GM18499 (cell line): ENCODE results near the gene HOXD11.

Experiments used
- ATAC-seq: cut with Tn5 transposase; IDR thresholded peaks from one replicate; pipeline ENCODE4 v1.9.1; 2021; ENCODE audit warnings: moderate number of reproducible peaks; ENCODE audit not compliant: insufficient read depth, unreplicated experiment

HOXD11 gene

DNA sequence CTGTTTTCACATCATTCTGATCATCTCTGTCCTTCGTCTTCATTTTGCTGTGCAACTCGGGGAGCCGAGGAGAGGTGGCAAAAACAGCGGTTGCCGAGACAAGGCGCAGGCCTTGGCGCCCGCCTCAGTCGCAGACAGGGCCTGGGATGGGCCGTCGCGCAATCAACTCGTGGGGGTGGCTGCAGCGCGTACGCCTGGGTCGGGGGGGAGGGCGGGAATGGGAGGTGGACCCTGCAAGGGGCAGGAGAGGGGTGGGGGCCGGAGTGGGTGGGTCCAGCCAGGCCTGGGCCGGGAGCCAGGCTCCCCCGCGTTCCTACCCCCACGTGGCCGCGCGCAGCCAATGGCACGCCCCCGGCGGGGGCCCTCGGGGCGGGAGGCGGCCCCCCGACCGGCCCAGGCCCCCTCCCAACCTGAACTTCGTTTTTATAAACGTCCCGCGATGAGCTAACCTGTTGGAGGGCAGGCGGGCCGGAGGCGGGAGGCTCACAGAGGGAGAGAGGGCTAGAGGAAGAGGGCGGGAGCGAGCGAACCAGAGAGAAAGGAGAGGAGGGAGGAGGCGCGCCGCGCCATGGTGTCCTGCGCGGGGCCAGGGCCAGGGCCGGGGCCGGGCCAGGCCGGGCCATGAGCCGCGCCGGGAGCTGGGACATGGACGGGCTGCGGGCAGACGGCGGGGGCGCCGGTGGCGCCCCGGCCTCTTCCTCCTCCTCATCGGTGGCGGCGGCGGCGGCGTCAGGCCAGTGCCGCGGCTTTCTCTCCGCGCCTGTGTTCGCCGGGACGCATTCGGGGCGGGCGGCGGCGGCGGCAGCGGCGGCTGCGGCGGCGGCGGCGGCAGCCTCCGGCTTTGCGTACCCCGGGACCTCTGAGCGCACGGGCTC lies 14.6 kb upstream of the HOXD11 start, which contains the start of gene HOXD13:
Gene HOXD13, plus strand, starts transcription at position 452 of the 875 bp plus-strand sequence. Its CDS starts 170 bp downstream, at position 622.
- no peak for ATAC-seq

DNA sequence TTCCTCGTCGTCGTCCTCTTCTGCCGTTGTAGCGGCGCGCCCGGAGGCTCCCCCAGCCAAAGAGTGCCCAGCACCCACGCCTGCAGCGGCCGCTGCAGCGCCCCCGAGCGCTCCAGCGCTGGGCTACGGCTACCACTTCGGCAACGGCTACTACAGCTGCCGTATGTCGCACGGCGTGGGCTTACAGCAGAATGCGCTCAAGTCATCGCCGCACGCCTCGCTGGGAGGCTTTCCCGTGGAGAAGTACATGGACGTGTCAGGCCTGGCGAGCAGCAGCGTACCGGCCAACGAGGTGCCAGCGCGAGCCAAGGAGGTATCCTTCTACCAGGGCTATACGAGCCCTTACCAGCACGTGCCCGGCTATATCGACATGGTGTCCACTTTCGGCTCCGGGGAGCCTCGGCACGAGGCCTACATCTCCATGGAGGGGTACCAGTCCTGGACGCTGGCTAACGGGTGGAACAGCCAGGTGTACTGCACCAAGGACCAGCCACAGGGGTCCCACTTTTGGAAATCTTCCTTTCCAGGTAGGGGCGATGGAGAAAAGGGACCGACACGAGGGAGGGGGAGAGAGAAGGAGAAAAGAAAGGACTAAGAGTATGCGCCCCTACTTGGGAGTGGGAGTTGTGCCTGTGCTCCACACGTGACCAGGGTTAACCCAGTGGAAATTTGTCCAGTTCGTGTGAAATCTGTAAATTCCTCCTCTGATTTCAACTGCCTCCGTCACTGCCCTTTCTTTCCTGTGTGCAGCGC lies 13.8 kb upstream of the HOXD11 start:
- ATAC-seq, result no peak

DNA sequence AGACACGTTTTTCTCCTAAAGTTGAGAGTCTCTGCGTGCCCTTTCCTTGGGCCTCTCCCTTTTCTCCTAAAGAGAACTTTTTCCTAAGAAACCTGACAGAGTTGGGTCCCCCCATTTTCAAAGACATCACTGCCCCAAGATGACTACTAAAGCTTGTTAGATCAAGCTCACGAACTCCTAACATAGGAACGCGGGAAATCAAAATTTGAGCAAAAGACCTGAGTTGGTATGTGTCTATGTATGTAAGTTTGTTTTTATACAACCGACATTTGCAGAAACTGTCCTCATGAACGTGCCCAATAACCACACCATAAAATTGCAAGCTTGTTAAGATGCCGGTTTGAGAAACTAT lies 13.2 kb upstream of the HOXD11 start:
- no peak for ATAC-seq

DNA sequence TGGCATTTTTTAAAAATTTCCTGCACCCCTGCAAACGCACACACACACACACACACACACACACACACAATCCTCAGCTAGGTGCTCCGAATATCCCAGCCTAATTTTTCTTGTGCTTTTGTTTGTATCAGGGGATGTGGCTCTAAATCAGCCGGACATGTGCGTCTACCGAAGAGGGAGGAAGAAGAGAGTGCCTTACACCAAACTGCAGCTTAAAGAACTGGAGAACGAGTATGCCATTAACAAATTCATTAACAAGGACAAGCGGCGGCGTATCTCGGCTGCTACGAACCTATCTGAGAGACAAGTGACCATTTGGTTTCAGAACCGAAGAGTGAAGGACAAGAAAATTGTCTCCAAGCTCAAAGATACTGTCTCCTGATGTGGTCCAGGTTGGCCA lies 12.7 kb upstream of the HOXD11 start:
- ATAC-seq, result no peak

DNA sequence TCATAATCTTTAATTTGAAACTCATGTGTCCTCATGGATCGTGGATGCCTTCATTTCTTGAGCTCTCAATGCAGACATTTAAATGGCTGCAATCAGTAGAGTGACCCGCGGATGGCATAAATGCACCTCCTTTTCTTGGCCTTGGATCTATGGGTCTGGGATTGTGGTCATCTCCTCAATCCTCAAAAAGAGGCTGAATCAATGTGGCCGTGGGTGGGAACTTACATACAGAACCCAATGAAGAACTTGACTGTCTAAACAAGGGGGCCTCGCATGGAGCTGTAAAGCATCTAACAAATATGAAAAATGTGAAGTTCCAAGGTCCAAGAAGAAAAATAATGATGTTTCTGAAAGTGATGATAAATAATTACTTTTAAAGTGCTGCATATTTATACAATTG lies 11.7 kb upstream of the HOXD11 start:
- ATAC-seq, result no peak

DNA sequence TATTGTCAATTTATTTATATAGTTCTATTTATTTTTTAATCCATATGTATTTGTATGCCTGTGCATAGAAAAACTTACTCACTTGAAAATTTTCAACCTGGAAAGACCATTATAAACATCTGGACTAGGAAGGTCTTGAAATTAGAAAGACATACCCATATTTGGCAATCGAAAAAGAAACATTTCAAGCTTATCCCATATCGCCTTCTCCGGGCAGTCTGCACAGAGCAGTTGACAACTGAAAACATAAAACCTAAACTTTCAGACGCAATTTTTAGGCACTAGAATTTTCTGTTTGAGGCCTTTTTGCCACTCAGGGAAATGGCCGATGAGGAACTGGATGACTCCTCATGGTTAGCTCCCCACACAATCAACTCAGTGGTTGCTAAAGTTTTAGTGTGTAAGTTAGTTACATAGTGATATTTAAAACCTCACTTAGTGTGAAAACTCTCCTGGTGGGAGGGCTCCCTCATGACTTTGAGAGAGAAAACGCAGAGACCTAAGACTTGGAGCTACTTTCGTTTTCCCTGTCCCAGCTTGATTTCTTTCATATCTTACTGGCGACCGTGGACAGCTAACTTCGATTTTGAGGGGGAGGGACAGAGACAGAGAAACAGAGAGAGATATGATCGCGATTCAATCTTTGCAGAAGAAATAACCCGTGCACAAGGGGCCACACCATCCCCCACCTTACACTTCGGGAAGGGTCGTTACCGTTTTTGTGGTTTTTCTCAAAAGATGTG lies 10.7 kb upstream of the HOXD11 start:
- no peak for ATAC-seq

DNA sequence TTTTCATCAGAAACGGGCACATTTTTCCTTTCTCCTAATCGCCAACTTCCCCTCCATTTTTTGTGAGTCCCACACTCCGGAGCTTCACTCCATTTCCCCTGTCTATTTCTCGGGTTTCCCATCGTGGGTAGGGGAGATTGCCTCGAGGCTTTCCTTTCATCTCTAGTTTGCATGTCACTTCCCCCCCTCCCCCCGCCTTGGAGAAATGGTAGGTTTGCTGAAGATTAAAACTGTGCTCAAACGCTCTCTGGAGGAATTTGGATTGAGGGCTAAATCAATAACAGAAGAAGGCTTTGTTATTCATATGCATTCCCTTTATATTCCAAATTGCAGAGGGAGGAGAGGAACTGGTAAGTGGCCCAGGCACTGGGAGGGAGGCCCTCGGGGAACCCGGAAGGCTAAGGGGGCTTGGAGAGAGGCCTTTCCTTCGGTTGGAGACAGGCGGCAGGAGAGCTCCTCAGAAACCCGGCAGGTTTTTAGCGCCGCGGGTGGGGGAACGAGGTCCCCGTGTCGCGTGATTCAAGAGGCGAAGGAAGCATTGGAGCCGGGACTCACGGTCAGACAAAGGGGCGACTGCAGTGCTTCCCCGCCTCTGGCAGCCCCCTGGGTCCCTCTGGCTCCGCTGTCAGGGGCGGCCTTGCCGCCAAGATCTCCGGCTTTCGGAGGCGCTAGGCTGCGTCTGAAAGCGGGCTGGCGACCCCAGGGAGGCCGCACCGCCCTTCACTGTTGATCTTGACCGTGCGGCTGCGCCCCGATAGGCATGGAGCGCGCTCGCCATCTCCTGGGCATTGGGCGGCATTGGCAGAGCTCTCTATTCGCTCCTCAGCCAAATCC lies 9.9 kb upstream of the HOXD11 start:
- ATAC-seq, result peak; percentile 64

DNA sequence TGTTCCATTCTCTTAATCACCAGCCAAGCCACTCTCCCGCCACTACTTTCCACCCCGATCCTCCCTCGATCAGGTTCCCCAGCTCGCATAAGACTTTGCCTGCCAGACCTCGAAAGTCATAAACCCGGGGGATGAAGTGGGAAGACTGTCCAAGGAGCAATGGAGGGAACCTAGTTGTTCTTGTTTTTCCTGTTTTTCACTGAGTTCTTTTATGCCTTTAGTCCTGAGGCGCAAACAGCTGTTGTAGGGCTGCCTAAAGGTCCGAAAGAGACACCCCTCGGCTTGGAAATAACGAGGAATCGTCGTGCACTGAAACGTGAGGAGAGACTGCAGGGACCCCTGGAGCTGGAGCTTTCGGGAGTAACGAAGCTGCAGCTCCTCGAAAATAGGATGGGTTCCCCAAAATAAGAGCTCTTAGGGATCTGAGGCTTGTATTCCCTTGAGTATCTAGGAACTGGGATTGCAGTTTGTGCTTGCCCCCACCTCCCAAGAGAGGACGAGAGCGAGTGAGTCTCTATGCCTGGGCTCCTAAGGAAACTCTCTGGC lies 9.2 kb upstream of the HOXD11 start:
- ATAC-seq, result no peak

DNA sequence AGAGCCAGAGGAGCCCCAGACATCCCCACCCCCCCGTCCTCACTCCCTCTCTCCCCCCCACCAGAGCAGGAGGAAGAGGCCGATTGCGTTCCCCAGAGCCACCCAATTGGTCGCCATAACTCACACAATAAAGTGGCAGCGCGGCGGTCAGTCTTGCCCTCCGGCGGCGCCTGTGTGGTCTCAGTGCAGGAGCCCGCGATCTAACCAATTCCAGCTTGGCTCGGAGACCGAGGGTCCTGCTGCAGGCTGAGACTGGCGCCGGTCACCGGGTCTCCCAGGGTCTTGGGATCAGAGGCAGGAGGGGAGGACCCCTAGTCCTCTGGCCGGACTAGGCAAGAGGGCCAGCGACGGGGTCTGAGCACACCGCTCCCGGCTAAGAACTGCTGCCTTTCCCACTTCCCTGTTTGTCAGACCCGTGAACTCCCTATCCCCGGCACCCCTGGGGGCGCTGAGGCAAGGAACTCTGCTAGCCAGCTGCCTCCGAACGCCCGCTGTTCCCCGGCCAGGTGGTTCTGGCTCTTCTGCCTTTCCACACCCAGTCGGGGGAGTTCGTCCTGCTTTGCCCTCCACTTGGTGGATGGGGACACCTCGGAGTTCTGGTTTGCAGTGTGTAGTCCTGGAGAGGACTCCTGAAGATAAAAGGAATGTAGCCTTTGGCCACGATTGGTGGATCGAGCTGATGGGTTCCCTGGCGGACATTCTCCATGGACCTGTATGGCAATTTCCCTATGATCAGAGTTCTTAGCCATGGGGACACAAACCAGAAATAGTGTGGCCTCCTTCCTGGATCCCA lies 8.5 kb upstream of the HOXD11 start:
- no peak for ATAC-seq

DNA sequence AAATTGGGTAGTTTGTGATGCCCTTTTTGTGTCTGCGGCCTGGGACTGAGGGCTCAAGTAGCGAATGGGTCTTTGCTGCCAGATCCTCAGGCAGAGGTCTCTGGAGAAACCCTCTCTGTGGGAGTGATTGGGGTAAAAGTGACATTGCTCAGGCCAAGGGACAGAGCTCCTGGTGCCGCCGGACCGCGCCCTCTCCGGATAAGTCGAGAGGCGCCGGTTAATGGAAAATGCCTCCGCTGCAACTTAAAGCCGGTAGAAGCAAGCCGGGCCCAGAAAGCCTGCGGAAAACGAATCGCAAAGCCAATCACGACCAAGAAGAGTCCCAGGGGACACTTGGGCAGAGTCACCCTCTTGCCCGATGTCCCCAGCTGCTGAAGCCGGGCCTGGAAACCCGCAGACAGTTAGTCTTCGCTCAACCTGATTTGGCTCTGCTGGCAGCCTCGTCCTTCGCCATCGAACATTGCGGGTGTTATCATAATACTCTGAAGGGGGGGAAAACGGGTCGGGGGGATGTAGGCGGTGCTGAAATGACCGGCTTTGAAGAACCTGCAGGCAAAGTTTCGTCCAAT lies 7.8 kb upstream of the HOXD11 start:
- ATAC-seq, result no peak

DNA sequence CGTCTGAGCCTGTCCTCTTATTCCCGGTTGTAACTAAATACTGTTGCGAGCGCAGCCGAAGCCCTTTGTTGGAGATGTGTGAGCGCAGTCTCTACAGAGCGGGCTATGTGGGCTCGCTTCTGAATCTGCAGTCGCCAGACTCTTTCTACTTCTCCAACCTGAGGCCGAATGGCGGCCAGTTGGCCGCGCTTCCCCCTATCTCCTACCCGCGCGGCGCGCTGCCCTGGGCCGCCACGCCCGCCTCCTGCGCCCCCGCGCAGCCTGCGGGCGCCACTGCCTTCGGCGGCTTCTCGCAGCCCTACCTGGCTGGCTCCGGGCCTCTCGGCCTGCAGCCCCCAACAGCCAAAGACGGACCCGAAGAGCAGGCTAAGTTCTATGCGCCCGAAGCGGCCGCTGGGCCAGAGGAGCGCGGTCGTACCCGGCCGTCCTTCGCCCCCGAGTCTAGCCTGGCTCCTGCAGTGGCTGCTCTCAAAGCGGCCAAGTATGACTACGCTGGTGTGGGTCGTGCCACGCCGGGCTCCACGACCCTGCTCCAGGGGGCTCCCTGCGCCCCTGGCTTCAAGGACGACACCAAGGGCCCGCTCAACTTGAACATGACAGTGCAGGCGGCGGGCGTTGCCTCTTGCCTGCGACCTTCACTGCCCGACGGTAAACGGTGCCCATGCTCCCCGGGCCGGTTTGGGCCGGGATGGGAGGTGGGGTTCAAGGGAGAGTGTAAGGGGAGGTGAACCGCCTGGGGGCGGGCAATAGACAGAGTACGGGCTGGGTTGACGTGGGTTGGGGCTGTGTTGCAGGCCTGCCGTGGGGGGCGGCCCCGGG lies 7.1 kb upstream of the HOXD11 start, which contains the start of gene HOXD12:
Gene HOXD12, plus strand, starts transcription at position 68 of the 819 bp plus-strand sequence. Its CDS starts 7 bp downstream, at position 75.
- ATAC-seq, result no peak

DNA sequence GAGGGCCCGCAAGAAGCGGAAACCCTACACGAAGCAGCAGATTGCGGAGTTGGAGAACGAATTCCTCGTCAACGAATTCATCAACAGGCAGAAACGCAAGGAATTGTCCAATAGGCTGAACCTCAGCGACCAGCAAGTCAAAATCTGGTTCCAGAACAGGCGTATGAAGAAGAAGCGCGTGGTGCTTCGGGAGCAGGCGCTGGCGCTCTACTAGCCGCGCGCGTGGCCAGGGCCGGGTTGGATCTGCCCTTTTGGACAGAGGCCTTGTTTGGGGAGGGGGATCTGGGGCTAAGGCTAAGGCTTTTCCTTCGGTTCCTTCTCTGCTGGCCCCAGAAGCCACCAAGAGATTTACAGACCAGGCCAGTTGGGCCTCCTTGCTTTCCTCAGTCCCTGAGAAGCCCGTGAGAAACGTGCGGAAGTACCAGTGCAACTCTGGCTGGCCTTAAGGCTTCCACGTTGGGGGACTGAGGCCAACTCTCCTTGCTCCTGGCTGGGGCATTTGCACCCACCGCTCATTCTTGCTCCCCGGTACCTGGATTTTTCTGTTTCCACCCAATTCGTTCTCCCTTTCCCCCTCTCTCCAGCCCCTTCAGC lies 6.4 kb upstream of the HOXD11 start:
- ATAC-seq, result no peak

DNA sequence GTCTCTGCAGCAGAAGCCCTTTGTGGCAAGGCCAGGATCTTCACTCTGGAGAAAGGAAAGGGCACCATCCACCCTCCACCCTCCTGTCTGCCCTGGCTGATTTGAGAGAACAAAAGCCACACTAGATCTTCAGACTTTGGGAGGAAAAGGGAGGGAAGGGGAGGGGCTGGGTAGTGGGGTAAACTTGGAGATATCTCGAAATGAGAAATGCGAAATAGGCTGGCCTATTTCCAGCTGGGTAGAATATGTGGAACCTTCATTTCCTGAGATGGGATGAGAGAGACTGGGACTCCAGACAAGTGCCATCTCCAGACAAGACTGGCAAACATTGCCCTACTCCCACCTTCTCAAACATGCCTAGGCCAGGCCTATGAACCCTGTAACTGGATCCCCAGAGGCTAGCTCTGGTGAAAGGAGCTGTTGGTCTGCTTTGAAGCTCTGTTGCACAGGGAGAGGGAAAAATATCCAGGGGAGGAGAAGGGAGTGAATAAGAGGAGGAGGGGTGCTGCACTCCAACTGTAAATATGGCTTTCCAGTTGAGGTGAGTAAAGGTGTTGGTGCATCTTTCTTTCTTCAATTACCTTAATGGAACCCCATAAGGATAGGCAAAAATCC lies 5.8 kb upstream of the HOXD11 start:
- ATAC-seq, result no peak

DNA sequence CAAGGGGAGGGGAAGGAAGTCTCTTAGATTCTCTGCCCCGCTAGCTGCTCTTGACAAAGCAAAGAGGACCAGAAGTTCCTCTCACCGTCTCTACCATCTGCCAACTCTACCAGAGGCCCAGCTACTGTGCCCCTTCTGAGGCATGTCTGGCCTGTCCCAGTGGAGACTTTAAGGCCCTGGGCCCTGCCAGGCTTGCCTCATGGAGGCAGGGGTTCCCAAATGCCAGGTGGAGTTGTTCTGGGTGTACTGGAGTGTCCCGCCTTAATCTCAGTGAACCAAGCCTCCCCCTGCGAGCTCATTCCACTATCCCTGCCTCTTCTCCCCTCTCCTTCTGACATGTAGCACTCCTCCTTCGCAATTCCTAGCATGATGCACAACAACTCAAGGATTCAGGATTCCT lies 5.2 kb upstream of the HOXD11 start:
- no peak for ATAC-seq

DNA sequence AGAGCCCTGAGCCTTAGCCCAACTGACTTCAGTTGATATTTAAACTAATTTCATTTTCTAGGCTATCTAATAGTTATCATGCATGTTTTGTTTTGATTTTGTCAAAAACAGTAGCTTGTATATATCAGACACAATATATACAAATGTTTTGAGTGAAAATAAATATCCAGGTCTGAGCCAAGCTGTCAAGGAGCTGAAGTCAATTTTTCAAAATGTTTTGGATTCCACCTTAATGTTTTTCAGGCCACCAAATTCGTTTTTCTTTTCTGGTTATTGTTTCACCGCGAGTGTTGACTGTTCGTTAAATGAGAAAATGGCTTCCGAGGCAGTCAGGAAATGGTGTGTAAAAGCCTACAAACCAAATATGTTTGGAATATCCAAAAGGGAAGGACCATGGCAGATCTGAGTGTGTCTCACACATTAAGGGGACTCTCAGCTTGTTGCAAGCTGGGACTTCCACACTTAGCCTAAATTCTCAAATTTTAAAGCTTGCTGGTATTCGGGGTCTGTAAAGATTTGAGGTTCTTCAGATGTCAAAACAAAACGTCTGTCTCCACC lies 4.7 kb upstream of the HOXD11 start:
- ATAC-seq, result no peak

DNA sequence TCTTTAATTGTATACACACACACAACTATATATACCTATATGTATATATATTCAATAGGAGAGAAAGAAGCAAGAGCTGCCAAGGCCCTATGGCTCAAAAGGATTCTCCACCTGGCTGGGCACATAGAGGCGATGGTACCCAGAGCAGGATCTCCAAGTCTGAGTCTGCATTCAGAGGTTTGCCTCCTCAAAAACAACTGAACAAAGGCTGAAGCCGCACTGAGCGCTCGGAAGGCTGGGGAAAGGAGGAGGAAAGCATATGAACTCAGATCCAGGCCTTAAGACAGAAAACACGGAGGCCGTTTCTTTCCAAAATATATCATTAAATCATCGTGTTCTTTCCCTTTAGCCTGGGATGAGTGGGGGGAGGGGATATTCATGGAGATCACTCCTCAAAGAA lies 3.9 kb upstream of the HOXD11 start:
- no peak for ATAC-seq
